ENCODE measurements around the gene TMEM91. TPM values are rescaled to one million over a fixed set of nuclear protein-coding genes. Genes with fewer than 3 reads are reported as not detected.

TMEM91 gene
- polyA plus RNA-seq, 1 donor from 2014 or later: 24.4 TPM

GRCh38 chr19:41422456-41422855, 46.1 kb downstream of the TMEM91 start:
- Histone ChIP-seq H3K27ac (ENCODE audit: low read length) (no peak overlapping the region), H3F3A (ENCODE audit: insufficient read depth, low read length, poor library complexity, severe bottlenecking) (no peaks in the 10 kb centered on the region), H3K4me3 (ENCODE audit: low read length) (no peak overlapping the region), H3K9ac (ENCODE audit: low read length) (no peak overlapping the region), H3K9me3 (ENCODE audit: low read length) (no peaks in the 10 kb centered on the region), H2AFZ (ENCODE audit: low read depth, low read length) (no peak overlapping the region), H3K27me3 (ENCODE audit: insufficient read depth, low read depth, low read length) (no peaks in the 10 kb centered on the region), H3K4me2 (ENCODE audit: low read length) (no peak overlapping the region), H4K20me1 (ENCODE audit: insufficient read depth) (no peaks in the 10 kb centered on the region), H3K36me3 (ENCODE audit: insufficient read depth, low read length) (peaks cover 3% of the 10 kb centered on the region), H3K79me2 (replicated peaks; ENCODE audit: insufficient read depth, low read length) (no peaks in the 10 kb centered on the region), H3K9me2 (ENCODE audit: insufficient read depth, low read length) (no peaks in the 10 kb centered on the region)
- TF ChIP-seq MXI1 (conservative IDR thresholded peaks at IDR 0.05; ENCODE audit: poor library complexity, severe bottlenecking) (no peak), RAD21 (conservative IDR thresholded peaks at IDR 0.05) (no peak), SMC3 (conservative IDR thresholded peaks at IDR 0.05; ENCODE audit: poor library complexity) (no peak), POLR2AphosphoS5 (IDR thresholded peaks at IDR 0.05) (no peak), EZH2 (IDR thresholded peaks at IDR 0.05; ENCODE audit: borderline replicate concordance, insufficient read depth, low read length, poor library complexity, severe bottlenecking) (no peak), CTCF (IDR thresholded peaks at IDR 0.05; ENCODE audit: poor library complexity, severe bottlenecking) (no peak), EP300 (conservative IDR thresholded peaks at IDR 0.05; ENCODE audit: poor library complexity, severe bottlenecking) (no peak), TAF1 (IDR thresholded peaks at IDR 0.05; ENCODE audit: low read depth) (no peak), REST (IDR thresholded peaks at IDR 0.05; ENCODE audit: borderline replicate concordance) (no peak)

- Histone ChIP-seq H3K36me3 (ENCODE audit: insufficient read depth, low read length) (peaks cover 3% of the 10 kb centered on the region), H4K20me1 (ENCODE audit: insufficient read depth) (no peaks in the 10 kb centered on the region), H3K9ac (ENCODE audit: low read length) (no peak overlapping the region), H3K9me3 (ENCODE audit: low read length) (no peaks in the 10 kb centered on the region), H3K4me2 (ENCODE audit: low read length) (no peak overlapping the region), H3K27me3 (ENCODE audit: insufficient read depth, low read depth, low read length) (no peaks in the 10 kb centered on the region), H3K9me2 (ENCODE audit: insufficient read depth, low read length) (no peaks in the 10 kb centered on the region), H3K4me3 (ENCODE audit: low read length) (no peak overlapping the region), H2AFZ (ENCODE audit: low read depth, low read length) (no peak overlapping the region), H3K79me2 (replicated peaks; ENCODE audit: insufficient read depth, low read length) (no peaks in the 10 kb centered on the region), H3K27ac (ENCODE audit: low read length) (no peak overlapping the region), H3F3A (ENCODE audit: insufficient read depth, low read length, poor library complexity, severe bottlenecking) (no peaks in the 10 kb centered on the region)
- TF ChIP-seq EZH2 (IDR thresholded peaks at IDR 0.05; ENCODE audit: borderline replicate concordance, insufficient read depth, low read length, poor library complexity, severe bottlenecking) (no peak), TAF1 (IDR thresholded peaks at IDR 0.05; ENCODE audit: low read depth) (no peak), REST (IDR thresholded peaks at IDR 0.05; ENCODE audit: borderline replicate concordance) (no peak), MXI1 (conservative IDR thresholded peaks at IDR 0.05; ENCODE audit: poor library complexity, severe bottlenecking) (no peak), EP300 (conservative IDR thresholded peaks at IDR 0.05; ENCODE audit: poor library complexity, severe bottlenecking) (no peak)
Measured at GRCh38 chr19:41422955-41423354, 46.6 kb downstream of the TMEM91 start.

Data from neural cell (in vitro differentiated cells).